GM12874 (cell line): ENCODE results near the gene FNIP2.

Source experiments
- CTCF ChIP-seq: IDR thresholded peaks from 2 replicates; pipeline ENCODE4 v1.5.1; 2011; ENCODE audit warnings: low read depth, mild to moderate bottlenecking, control low read depth, low read length, moderate library complexity; ENCODE audit not compliant: insufficient read depth

Gene FNIP2

GRCh38 chr4:158787709-158788475 is 19.1 kb downstream of the FNIP2 start:
- no peak for TF ChIP-seq CTCF

- no peak for TF ChIP-seq CTCF
Observed at GRCh38 chr4:158788516-158788915, 19.7 kb downstream of the FNIP2 start.

GRCh38 chr4:158789853-158790252 is 21.0 kb downstream of the FNIP2 start:
- TF ChIP-seq CTCF, result no peak

- no peak for TF ChIP-seq CTCF
Observed at GRCh38 chr4:158793021-158793420, 24.2 kb downstream of the FNIP2 start.

GRCh38 chr4:158796370-158797140 is 27.7 kb downstream of the FNIP2 start:
- TF ChIP-seq CTCF, result no peak

- TF ChIP-seq CTCF, result no peak
Observed at GRCh38 chr4:158798062-158798461, 29.2 kb downstream of the FNIP2 start.

- no peak for TF ChIP-seq CTCF
Observed at GRCh38 chr4:158799013-158799770, 30.4 kb downstream of the FNIP2 start.
